Gastroesophageal sphincter (tissue), 3 donors: ENCODE measurements around the gene QKI.

Experiments
- POLR2A ChIP-seq, 2 donors: fragments of 450-650 bp; IDR thresholded peaks; one replicate each; pipeline ENCODE4 v1.6.1; 2017; ENCODE audit warnings: antibody characterized with exemption in 2 of 2, mild to moderate bottlenecking in 2 of 2, moderate library complexity in 1 of 2
- TF ChIP-seq, protein P1 (sequence below), 4 experiments: fragments of 200-600 bp in 2 of 4; fragments of 450-650 bp in 2 of 4; sonication (generic) in 1 of 4; IDR thresholded peaks; one replicate each; pipeline ENCODE4 v1.5.1; 2017 to 2019; ENCODE audit warnings: antibody characterized with exemption in 4 of 4, mild to moderate bottlenecking in 2 of 4, moderate library complexity in 2 of 4

DNA sequence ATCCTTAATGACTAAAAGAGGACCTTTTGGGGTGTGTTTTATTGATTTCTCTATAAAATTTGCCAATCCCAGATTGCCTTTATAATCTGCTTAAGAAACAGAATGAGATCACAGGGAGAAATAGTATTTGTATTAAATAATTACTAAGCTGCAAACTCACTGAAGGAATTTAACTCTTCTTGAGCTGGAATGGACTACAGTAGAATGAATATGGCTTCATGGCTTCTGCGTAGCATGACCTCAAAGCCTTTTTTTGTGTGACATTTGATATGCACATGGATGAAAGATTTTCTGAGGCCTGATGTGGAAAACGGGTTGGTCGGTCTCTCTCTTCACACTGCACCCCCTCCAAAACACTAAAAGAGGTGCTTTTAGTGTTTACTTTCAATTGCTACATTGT lies 115.9 kb downstream of the QKI start:
- TF ChIP-seq, protein P1, sequence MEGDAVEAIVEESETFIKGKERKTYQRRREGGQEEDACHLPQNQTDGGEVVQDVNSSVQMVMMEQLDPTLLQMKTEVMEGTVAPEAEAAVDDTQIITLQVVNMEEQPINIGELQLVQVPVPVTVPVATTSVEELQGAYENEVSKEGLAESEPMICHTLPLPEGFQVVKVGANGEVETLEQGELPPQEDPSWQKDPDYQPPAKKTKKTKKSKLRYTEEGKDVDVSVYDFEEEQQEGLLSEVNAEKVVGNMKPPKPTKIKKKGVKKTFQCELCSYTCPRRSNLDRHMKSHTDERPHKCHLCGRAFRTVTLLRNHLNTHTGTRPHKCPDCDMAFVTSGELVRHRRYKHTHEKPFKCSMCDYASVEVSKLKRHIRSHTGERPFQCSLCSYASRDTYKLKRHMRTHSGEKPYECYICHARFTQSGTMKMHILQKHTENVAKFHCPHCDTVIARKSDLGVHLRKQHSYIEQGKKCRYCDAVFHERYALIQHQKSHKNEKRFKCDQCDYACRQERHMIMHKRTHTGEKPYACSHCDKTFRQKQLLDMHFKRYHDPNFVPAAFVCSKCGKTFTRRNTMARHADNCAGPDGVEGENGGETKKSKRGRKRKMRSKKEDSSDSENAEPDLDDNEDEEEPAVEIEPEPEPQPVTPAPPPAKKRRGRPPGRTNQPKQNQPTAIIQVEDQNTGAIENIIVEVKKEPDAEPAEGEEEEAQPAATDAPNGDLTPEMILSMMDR (IDR thresholded peaks at IDR 0.05) = no peak
- TF ChIP-seq POLR2A (IDR thresholded peaks at IDR 0.05) = no peak
